Measurements from ENCODE around the gene TGFB2. TPM values are rescaled to one million over a fixed set of nuclear protein-coding genes. Genes with fewer than 3 reads are reported as not detected.

Gene TGFB2
- total RNA-seq, 4 donors from 2014 or later, result 4.9 to 43.2 (median 12.0) TPM

- no peaks in the 10 kb centered on the region for H3K9me3 ChIP-seq
- H3K4me3 ChIP-seq, result no peak overlapping the region
- no peaks in the 10 kb centered on the region for H3K4me1 ChIP-seq
- no peaks in the 10 kb centered on the region for H3K27me3 ChIP-seq
- DNase-seq, result no peak
- no peaks in the 10 kb centered on the region for H3K36me3 ChIP-seq
- H3K27ac ChIP-seq, result no peak overlapping the region
- TF ChIP-seq POLR2A (IDR thresholded peaks at IDR 0.05) (no peak), CTCF (IDR thresholded peaks at IDR 0.05) (no peak)
- intact Hi-C loops (cut with DNase I; ENCODE audit: low total_unique reads), result no loop called here
Observed at GRCh38 chr1:218451415-218451814, 106.3 kb downstream of the TGFB2 start.

GRCh38 chr1:218454700-218455282 is 109.7 kb downstream of the TGFB2 start:
- TF ChIP-seq POLR2A (IDR thresholded peaks at IDR 0.05), result no peak
- TF ChIP-seq CTCF (IDR thresholded peaks at IDR 0.05), result no peak
- intact Hi-C loops (cut with DNase I; ENCODE audit: low total_unique reads), result no loop called here
- no peak for DNase-seq
- H3K27ac ChIP-seq, result no peak overlapping the region
- peaks cover 0 to 6% of the 10 kb centered on the region in 2 donors for H3K4me1 ChIP-seq
- no peaks in the 10 kb centered on the region for H3K36me3 ChIP-seq
- H3K9me3 ChIP-seq, result no peaks in the 10 kb centered on the region
- H3K4me3 ChIP-seq, result no peak overlapping the region
- H3K27me3 ChIP-seq, result no peaks in the 10 kb centered on the region

- H3K27me3 ChIP-seq, result no peaks in the 10 kb centered on the region
- no peaks in the 10 kb centered on the region for H3K36me3 ChIP-seq
- H3K4me3 ChIP-seq, result no peak overlapping the region
- no peak for DNase-seq
- H3K4me1 ChIP-seq, result peaks cover 8% of the 10 kb centered on the region in 2 donors
- intact Hi-C loops (cut with DNase I; ENCODE audit: low total_unique reads), result no loop called here
- no peaks in the 10 kb centered on the region for H3K9me3 ChIP-seq
- H3K27ac ChIP-seq, result no peak overlapping the region
- TF ChIP-seq CTCF (IDR thresholded peaks at IDR 0.05), result no peak
Observed at GRCh38 chr1:218456444-218456843, 111.3 kb downstream of the TGFB2 start.

- no peaks in the 10 kb centered on the region for H3K9me3 ChIP-seq
- DNase-seq, result no peak
- no peaks in the 10 kb centered on the region for H3K27me3 ChIP-seq
- intact Hi-C loops (cut with DNase I; ENCODE audit: low total_unique reads), result no loop called here
- no peaks in the 10 kb centered on the region for H3K36me3 ChIP-seq
- H3K27ac ChIP-seq, result peak overlapping the region; percentile 57 to 72
- peaks cover 8 to 13% of the 10 kb centered on the region in 2 donors for H3K4me1 ChIP-seq
- no peak overlapping the region for H3K4me3 ChIP-seq
- TF ChIP-seq CTCF (IDR thresholded peaks at IDR 0.05) (no peak), POLR2A (IDR thresholded peaks at IDR 0.05) (no peak)
Observed at GRCh38 chr1:218459450-218459849, 114.3 kb downstream of the TGFB2 start.

- DNase-seq, result peak; percentile 39 to 61
- H3K4me3 ChIP-seq, result no peak overlapping the region
- no peak for TF ChIP-seq CTCF (IDR thresholded peaks at IDR 0.05)
- TF ChIP-seq POLR2A (IDR thresholded peaks at IDR 0.05), result no peak
Observed at GRCh38 chr1:218459878-218460711, 115.0 kb downstream of the TGFB2 start.

More at GRCh38 chr1:218459878-218460711, 115.0 kb downstream of the TGFB2 start:
- H3K36me3 ChIP-seq, result no peaks in the 10 kb centered on the region
- no peaks in the 10 kb centered on the region for H3K27me3 ChIP-seq
- H3K9me3 ChIP-seq, result no peaks in the 10 kb centered on the region
- peak overlapping the region; percentile 57 to 72 for H3K27ac ChIP-seq
- H3K4me1 ChIP-seq, result peaks cover 8 to 13% of the 10 kb centered on the region in 2 donors
- intact Hi-C loops (cut with DNase I; ENCODE audit: low total_unique reads), result no loop called here

All from uterus (tissue), 4 donors.